GM19099 (cell line): Measurements from ENCODE around the gene FHAD1.

ENCODE experiments used
- POLR2A ChIP-seq: IDR thresholded peaks from 3 replicates; pipeline ENCODE4 v1.6.1; 2011; ENCODE audit warnings: low read depth; ENCODE audit not compliant: insufficient read length; ENCODE audit errors: extremely low read depth

Gene FHAD1

GRCh38 chr1:15344800-15345704 is 98.0 kb downstream of the FHAD1 start:
- no peak for TF ChIP-seq POLR2A

GRCh38 chr1:15345705-15346345 is 98.8 kb downstream of the FHAD1 start:
- no peak for TF ChIP-seq POLR2A

- TF ChIP-seq POLR2A = no peak
Observed at GRCh38 chr1:15346346-15347030, 99.5 kb downstream of the FHAD1 start.

GRCh38 chr1:15347182-15347581 is 100.2 kb downstream of the FHAD1 start:
- no peak for TF ChIP-seq POLR2A

- TF ChIP-seq POLR2A = no peak
Observed at GRCh38 chr1:15348648-15349047, 101.6 kb downstream of the FHAD1 start.

GRCh38 chr1:15349133-15349532 is 102.1 kb downstream of the FHAD1 start:
- TF ChIP-seq POLR2A = no peak

GRCh38 chr1:15350151-15350550 is 103.1 kb downstream of the FHAD1 start:
- TF ChIP-seq POLR2A = no peak

GRCh38 chr1:15350551-15351200 is 103.7 kb downstream of the FHAD1 start:
- TF ChIP-seq POLR2A = no peak

- TF ChIP-seq POLR2A = no peak
Observed at GRCh38 chr1:15351310-15351709, 104.3 kb downstream of the FHAD1 start.

- no peak for TF ChIP-seq POLR2A
Observed at GRCh38 chr1:15352128-15352957, 105.3 kb downstream of the FHAD1 start.

GRCh38 chr1:15353839-15354579 is 107.0 kb downstream of the FHAD1 start:
- TF ChIP-seq POLR2A = no peak

- TF ChIP-seq POLR2A = no peak
Observed at GRCh38 chr1:15354580-15354965, 107.5 kb downstream of the FHAD1 start.

- no peak for TF ChIP-seq POLR2A
Observed at GRCh38 chr1:15355968-15356625, 109.1 kb downstream of the FHAD1 start.
